IMR-90 (cell line): ENCODE measurements around the gene CDH23. TPM values are rescaled to one million over a fixed set of nuclear protein-coding genes. Genes with fewer than 3 reads are reported as not detected.

Source experiments
- ATAC-seq: fragments of 200-7000 bp; cut with Tn5 transposase; 2 replicates; pipeline ENCODE4 v1.9.1; 2020; ENCODE audit warnings: low read depth, mild to moderate bottlenecking, moderate library complexity
- BruUV-seq: library from RNA; stranded (reverse); fragments of 400-500 nt; replicated peaks from 2 replicates; lab custom pipeline; 2021; lab: Mats Ljungman, UMichigan
- CTCF ChIA-PET: fragments of 300-600 bp; formaldehyde crosslinking; extraction: SDS; loops from one replicate; lab custom pipeline; 2021; ENCODE audit warnings: antibody characterized with exemption; lab: Yijun Ruan, JAX
- POLR2A ChIA-PET: fragments of 300-600 bp; sonication (Branson Sonifier 250); formaldehyde crosslinking; loops from one replicate; lab custom pipeline; 2022; ENCODE audit warnings: antibody characterized with exemption; ENCODE audit not compliant: unreplicated experiment; lab: Charles Lee
- DNase-seq: peaks from one replicate; pipeline ENCODE4 v3.0.0; 2013
- H2AFZ ChIP-seq: replicated peaks from 2 replicates; pipeline ENCODE3; 2013; ENCODE audit warnings: low read length, mild to moderate bottlenecking; ENCODE audit not compliant: poor library complexity
- H2AK5ac ChIP-seq: 2 replicates; pipeline ENCODE4 v1.6.1; 2013; ENCODE audit warnings: low read depth, low read length, inconsistent platforms
- H2AK9ac ChIP-seq: replicated peaks from 2 replicates; pipeline ENCODE3; 2013; ENCODE audit warnings: mild to moderate bottlenecking, low read depth, low read length, moderate library complexity; ENCODE audit not compliant: poor library complexity
- H2BK120ac ChIP-seq: 2 replicates; pipeline ENCODE4 v1.6.1; 2013; ENCODE audit warnings: low read depth, low read length, inconsistent platforms
- H2BK15ac ChIP-seq: 3 replicates; pipeline ENCODE4 v1.6.1; 2013; ENCODE audit warnings: low read depth, low read length, inconsistent platforms
- H2BK20ac ChIP-seq: 2 replicates; pipeline ENCODE4 v1.6.1; 2013; ENCODE audit warnings: low read depth, mild to moderate bottlenecking, inconsistent platforms, low read length, moderate library complexity
- H2BK5ac ChIP-seq: 2 replicates; pipeline ENCODE4 v1.6.1; 2013; ENCODE audit warnings: mild to moderate bottlenecking, low read depth, low read length, inconsistent platforms; ENCODE audit not compliant: poor library complexity, severe bottlenecking
- H3K14ac ChIP-seq: replicated peaks from 2 replicates; pipeline ENCODE4 v1.6.1; 2013; ENCODE audit warnings: low read depth, low read length, inconsistent platforms
- H3K18ac ChIP-seq: 2 replicates; pipeline ENCODE4 v1.6.1; 2013; ENCODE audit warnings: low read depth, low read length, control low read depth
- H3K23ac ChIP-seq: 2 replicates; pipeline ENCODE4 v1.6.1; 2013; ENCODE audit warnings: low read depth, low read length, inconsistent platforms
- H3K27ac ChIP-seq: 2 replicates; pipeline ENCODE4 v1.5.1; 2013; ENCODE audit warnings: mild to moderate bottlenecking, control low read depth, low read length; ENCODE audit not compliant: insufficient read depth
- H3K27me3 ChIP-seq: 2 replicates; pipeline ENCODE4 v1.6.1; 2013; ENCODE audit warnings: low read length; ENCODE audit not compliant: control insufficient read depth, insufficient read depth
- H3K36me3 ChIP-seq: 2 replicates; pipeline ENCODE4 v1.6.1; 2013; ENCODE audit warnings: low read length, mixed read lengths; ENCODE audit not compliant: control insufficient read depth, insufficient read depth
- H3K4ac ChIP-seq: 2 replicates; pipeline ENCODE4 v1.6.1; 2013; ENCODE audit warnings: low read depth, low read length, inconsistent platforms
- H3K4me1 ChIP-seq: 2 replicates; pipeline ENCODE4 v1.6.1; 2013; ENCODE audit warnings: low read length, mixed read lengths; ENCODE audit not compliant: control insufficient read depth, insufficient read depth
- H3K4me2 ChIP-seq: 2 replicates; pipeline ENCODE4 v1.6.1; 2013; ENCODE audit warnings: low read depth, mild to moderate bottlenecking, control low read depth, low read length, moderate library complexity
- H3K4me3 ChIP-seq: 2 replicates; pipeline ENCODE4 v1.5.1; 2013; ENCODE audit warnings: low read depth, mild to moderate bottlenecking, control low read depth, low read length, moderate library complexity; ENCODE audit not compliant: insufficient read depth
- H3K56ac ChIP-seq: 2 replicates; pipeline ENCODE4 v1.6.1; 2013; ENCODE audit warnings: low read length, inconsistent platforms; ENCODE audit not compliant: insufficient read depth; ENCODE audit errors: extremely low read depth
- H3K79me1 ChIP-seq, 2 experiments: 2 replicates each; pipeline ENCODE4 v1.6.1; 2013; ENCODE audit warnings: low read length in 2 of 2, inconsistent platforms in 1 of 2, low read depth in 1 of 2
- H3K9ac ChIP-seq: 2 replicates; pipeline ENCODE4 v1.6.1; 2013; ENCODE audit warnings: low read depth, low read length, control low read depth
- H3K9me1 ChIP-seq: 2 replicates; pipeline ENCODE4 v1.6.1; 2013; ENCODE audit warnings: low read length, inconsistent platforms; ENCODE audit not compliant: insufficient read depth
- H3K9me3 ChIP-seq: 2 replicates; pipeline ENCODE4 v1.6.1; 2013; ENCODE audit warnings: low read length; ENCODE audit not compliant: control insufficient read depth, insufficient read depth
- H4K20me1 ChIP-seq: 2 replicates; pipeline ENCODE4 v1.6.1; 2013; ENCODE audit warnings: low read length, inconsistent platforms; ENCODE audit not compliant: insufficient read depth
- H4K5ac ChIP-seq: 2 replicates; pipeline ENCODE4 v1.6.1; 2013; ENCODE audit warnings: mild to moderate bottlenecking, low read depth, low read length, control low read depth
- H4K8ac ChIP-seq, 2 experiments: 2 replicates each; pipeline ENCODE4 v1.6.1; 2013; ENCODE audit warnings: low read depth in 2 of 2, low read length in 2 of 2, control low read depth in 1 of 2, inconsistent platforms in 1 of 2
- H4K91ac ChIP-seq: 2 replicates; pipeline ENCODE4 v1.6.1; 2013; ENCODE audit warnings: low read depth, low read length, inconsistent platforms; ENCODE audit not compliant: insufficient read depth
- BHLHE40 ChIP-seq: fragments of 150-350 bp; IDR thresholded peaks from 2 replicates; pipeline ENCODE4 v1.6.1; 2016; ENCODE audit warnings: mild to moderate bottlenecking, low read depth, low read length
- CEBPB ChIP-seq: IDR thresholded peaks from 2 replicates; pipeline ENCODE4 v1.6.1; 2012; ENCODE audit warnings: low read depth, low read length, improper control_type of control experiment
- CHD1 ChIP-seq: IDR thresholded peaks from 2 replicates; pipeline ENCODE4 v1.6.1; 2012; ENCODE audit warnings: low read depth, low read length, improper control_type of control experiment
- FOS ChIP-seq: fragments of 150-350 bp; IDR thresholded peaks from 2 replicates; pipeline ENCODE4 v1.6.1; 2016; ENCODE audit warnings: low read depth, low read length
- MAFK ChIP-seq: IDR thresholded peaks from 2 replicates; pipeline ENCODE4 v1.6.1; 2012; ENCODE audit warnings: low read depth, low read length, improper control_type of control experiment
- MAZ ChIP-seq: IDR thresholded peaks from 2 replicates; pipeline ENCODE4 v1.6.1; 2012; ENCODE audit warnings: low read depth, mild to moderate bottlenecking, low read length, improper control_type of control experiment, moderate library complexity, borderline replicate concordance
- MXI1 ChIP-seq: IDR thresholded peaks from 2 replicates; pipeline ENCODE4 v1.6.1; 2012; ENCODE audit warnings: low read depth, mild to moderate bottlenecking, low read length, moderate library complexity, borderline replicate concordance
- NFE2L2 ChIP-seq: fragments of 150-350 bp; IDR thresholded peaks from 2 replicates; pipeline ENCODE4 v1.6.1; 2016; ENCODE audit warnings: low read depth, mild to moderate bottlenecking, low read length
- POLR2A ChIP-seq: IDR thresholded peaks from 2 replicates; pipeline ENCODE4 v1.6.1; 2012; ENCODE audit warnings: mild to moderate bottlenecking, low read depth, low read length
- RAD21 ChIP-seq: IDR thresholded peaks from 2 replicates; pipeline ENCODE4 v1.6.1; 2012; ENCODE audit warnings: low read length, improper control_type of control experiment
- RCOR1 ChIP-seq: IDR thresholded peaks from 2 replicates; pipeline ENCODE4 v1.6.1; 2012; ENCODE audit warnings: mild to moderate bottlenecking, low read length, improper control_type of control experiment; ENCODE audit not compliant: insufficient replicate concordance
- RFX5 ChIP-seq: IDR thresholded peaks from 2 replicates; pipeline ENCODE4 v1.8.0; 2012; ENCODE audit warnings: low read depth, mild to moderate bottlenecking, low read length, moderate library complexity
- SMC3 ChIP-seq: fragments of 150-350 bp; IDR thresholded peaks from 2 replicates; pipeline ENCODE4 v1.6.1; 2016; ENCODE audit warnings: low read depth, mild to moderate bottlenecking, antibody characterized with exemption, low read length, moderate library complexity
- WGBS, 2 experiments: methylation state at CpG; one replicate each; pipeline versions ENCODE4 v1.1.5 to v1.1.7; 2013; ENCODE audit warnings: missing lambda C conversion rate in 2 of 2; ENCODE audit not compliant: insufficient read length in 1 of 2; ENCODE audit errors: extremely low coverage in 2 of 2; 5-methylcytosine and 5-hydroxymethylcytosine counted together
- dilution Hi-C: fragments of 300-500 bp; cut with HindIII; formaldehyde crosslinking; loops from one replicate; pipeline ENCODE4 v1.14.3; 2018; ENCODE audit warnings: low sequenced_read_pairs; ENCODE audit not compliant: unreplicated experiment
- in situ Hi-C: fragments of 300-500 bp; cut with MboI; formaldehyde crosslinking; loops from 3 replicates; pipeline ENCODE4 v1.14.3; 2019; ENCODE audit warnings: low sequenced_read_pairs, inconsistent platforms, mixed read lengths
- intact Hi-C: fragments of 100-400 bp; cut with micrococcal nuclease; formaldehyde crosslinking; loops from 2 replicates; pipeline ENCODE4 v1.10.0; 2022
- polyA plus RNA-seq, 3 experiments: library from polyadenylated mRNA; depleted of rRNA; stranded (reverse); fragments of >200 nt; gene quantifications; 2 replicates each; pipeline ENCODE4 v1.2.3, GENCODE V29; 2012; ENCODE audit warnings: low replicate concordance in 1 of 3
- total RNA-seq: library from RNA; depleted of rRNA; stranded (reverse); fragments of >200 nt; gene quantifications from 2 replicates; pipeline ENCODE4 v1.2.3, GENCODE V29; 2012
- TF ChIP-seq, protein P1 (sequence below): conservative IDR thresholded peaks from 2 replicates; pipeline ENCODE4 v1.5.1; 2012; ENCODE audit warnings: mild to moderate bottlenecking, low read depth, low read length, improper control_type of control experiment
- TF ChIP-seq, protein P2 (sequence below): fragments of 150-350 bp; IDR thresholded peaks from 2 replicates; pipeline ENCODE4 v1.6.1; 2017; ENCODE audit warnings: mild to moderate bottlenecking, antibody characterized with exemption, low read length, low read depth
- TF ChIP-seq, protein P3 (sequence below): fragments of 150-350 bp; IDR thresholded peaks from 2 replicates; pipeline ENCODE4 v1.6.1; 2016; ENCODE audit warnings: low read depth, mild to moderate bottlenecking, low read length, moderate library complexity, borderline replicate concordance

Gene CDH23
- total and polyA plus RNA-seq, 2 of the 4 experiments (the other 2 are of a cell fraction): under 0.01 to 0.03 TPM

DNA sequence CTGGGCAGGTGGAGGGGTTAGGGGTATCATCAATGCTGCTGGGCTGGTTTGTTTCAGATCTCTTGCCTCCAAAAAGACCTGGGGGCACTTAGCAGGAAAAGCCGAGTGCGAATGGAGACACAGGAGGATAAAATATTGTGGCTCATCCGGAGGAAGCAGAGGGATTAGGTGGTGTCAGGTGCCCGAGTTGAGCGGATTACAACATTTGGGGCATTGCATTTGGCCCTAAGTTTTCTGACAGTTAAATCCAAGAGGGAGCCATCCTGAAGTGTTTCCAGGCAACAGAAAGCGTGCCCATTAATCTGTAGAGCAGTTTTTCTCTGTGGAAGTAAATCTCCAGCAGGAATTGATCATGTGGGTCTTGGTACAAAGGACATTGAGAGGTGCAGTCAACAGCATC is 85.9 kb downstream of the CDH23 start:
- 73% methylated on average over 2 of the region's 6 CpGs; no CpG with 5 or more reads in 1 of the 2 experiments for WGBS, 2 experiments
- H4K5ac ChIP-seq: no peak overlapping the region
- intact Hi-C loops: no loop called here
- no peak overlapping the region for H3K4me2 ChIP-seq
- no peak overlapping the region for H2BK120ac ChIP-seq
- no peaks in the 10 kb centered on the region for H3K9me1 ChIP-seq
- TF ChIP-seq, protein P1, sequence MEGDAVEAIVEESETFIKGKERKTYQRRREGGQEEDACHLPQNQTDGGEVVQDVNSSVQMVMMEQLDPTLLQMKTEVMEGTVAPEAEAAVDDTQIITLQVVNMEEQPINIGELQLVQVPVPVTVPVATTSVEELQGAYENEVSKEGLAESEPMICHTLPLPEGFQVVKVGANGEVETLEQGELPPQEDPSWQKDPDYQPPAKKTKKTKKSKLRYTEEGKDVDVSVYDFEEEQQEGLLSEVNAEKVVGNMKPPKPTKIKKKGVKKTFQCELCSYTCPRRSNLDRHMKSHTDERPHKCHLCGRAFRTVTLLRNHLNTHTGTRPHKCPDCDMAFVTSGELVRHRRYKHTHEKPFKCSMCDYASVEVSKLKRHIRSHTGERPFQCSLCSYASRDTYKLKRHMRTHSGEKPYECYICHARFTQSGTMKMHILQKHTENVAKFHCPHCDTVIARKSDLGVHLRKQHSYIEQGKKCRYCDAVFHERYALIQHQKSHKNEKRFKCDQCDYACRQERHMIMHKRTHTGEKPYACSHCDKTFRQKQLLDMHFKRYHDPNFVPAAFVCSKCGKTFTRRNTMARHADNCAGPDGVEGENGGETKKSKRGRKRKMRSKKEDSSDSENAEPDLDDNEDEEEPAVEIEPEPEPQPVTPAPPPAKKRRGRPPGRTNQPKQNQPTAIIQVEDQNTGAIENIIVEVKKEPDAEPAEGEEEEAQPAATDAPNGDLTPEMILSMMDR: no peak
- no peak for TF ChIP-seq POLR2A
- TF ChIP-seq MAFK: no peak
- TF ChIP-seq NFE2L2: no peak
- TF ChIP-seq BHLHE40: no peak
- no peak for TF ChIP-seq MXI1
- no peak for TF ChIP-seq RAD21
- TF ChIP-seq RFX5: no peak
- TF ChIP-seq, protein P2, sequence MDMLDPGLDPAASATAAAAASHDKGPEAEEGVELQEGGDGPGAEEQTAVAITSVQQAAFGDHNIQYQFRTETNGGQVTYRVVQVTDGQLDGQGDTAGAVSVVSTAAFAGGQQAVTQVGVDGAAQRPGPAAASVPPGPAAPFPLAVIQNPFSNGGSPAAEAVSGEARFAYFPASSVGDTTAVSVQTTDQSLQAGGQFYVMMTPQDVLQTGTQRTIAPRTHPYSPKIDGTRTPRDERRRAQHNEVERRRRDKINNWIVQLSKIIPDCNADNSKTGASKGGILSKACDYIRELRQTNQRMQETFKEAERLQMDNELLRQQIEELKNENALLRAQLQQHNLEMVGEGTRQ: no peak
- TF ChIP-seq RCOR1: no peak
- no peak for TF ChIP-seq MAZ
- TF ChIP-seq, protein P3, sequence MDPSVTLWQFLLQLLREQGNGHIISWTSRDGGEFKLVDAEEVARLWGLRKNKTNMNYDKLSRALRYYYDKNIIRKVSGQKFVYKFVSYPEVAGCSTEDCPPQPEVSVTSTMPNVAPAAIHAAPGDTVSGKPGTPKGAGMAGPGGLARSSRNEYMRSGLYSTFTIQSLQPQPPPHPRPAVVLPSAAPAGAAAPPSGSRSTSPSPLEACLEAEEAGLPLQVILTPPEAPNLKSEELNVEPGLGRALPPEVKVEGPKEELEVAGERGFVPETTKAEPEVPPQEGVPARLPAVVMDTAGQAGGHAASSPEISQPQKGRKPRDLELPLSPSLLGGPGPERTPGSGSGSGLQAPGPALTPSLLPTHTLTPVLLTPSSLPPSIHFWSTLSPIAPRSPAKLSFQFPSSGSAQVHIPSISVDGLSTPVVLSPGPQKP: no peak
- TF ChIP-seq SMC3: no peak
- TF ChIP-seq FOS: no peak
- TF ChIP-seq CHD1: no peak
- TF ChIP-seq CEBPB: no peak
- POLR2A ChIA-PET: no interaction called here
- no peak overlapping the region for H2BK5ac ChIP-seq
- no peak overlapping the region for H3K27ac ChIP-seq
- H4K91ac ChIP-seq: no peak overlapping the region
- H3K9ac ChIP-seq: no peak overlapping the region
- no peak overlapping the region for H3K18ac ChIP-seq
- no peak overlapping the region for H3K4me3 ChIP-seq
- no TSS peak for BruUV-seq
- H2AK9ac ChIP-seq: no peak overlapping the region
- no peaks in the 10 kb centered on the region for H4K20me1 ChIP-seq
- no peak overlapping the region for H2AFZ ChIP-seq
- no peak overlapping the region for H4K8ac ChIP-seq
- no peak overlapping the region for H2AK5ac ChIP-seq
- H3K9me3 ChIP-seq: no peaks in the 10 kb centered on the region
- no peak overlapping the region for H3K4ac ChIP-seq
- H3K56ac ChIP-seq: no peak overlapping the region
- H2BK20ac ChIP-seq: no peak overlapping the region
- no peaks in the 10 kb centered on the region for H3K79me1 ChIP-seq
- CTCF ChIA-PET: no interaction called here
- peaks cover 48% of the 10 kb centered on the region for H3K27me3 ChIP-seq
- no peak overlapping the region for H2BK15ac ChIP-seq
- H3K23ac ChIP-seq: no peak overlapping the region
- H3K36me3 ChIP-seq: no peaks in the 10 kb centered on the region
- no peak overlapping the region for H3K14ac ChIP-seq
- DNase-seq (no peak), ATAC-seq (no peak)
- no peaks in the 10 kb centered on the region for H3K4me1 ChIP-seq
- in situ Hi-C loops: no loop called here
- dilution Hi-C loops: no loop called here
